Mucosa of descending colon (tissue), 3 donors: Measurements from ENCODE around the gene POC1A. TPM values are rescaled to one million over a fixed set of nuclear protein-coding genes. Genes with fewer than 3 reads are reported as not detected.
A peak's percentile ranks its signal among the peaks of the same experiment; 100 is the strongest.
"Not testable (repeated sequence)": the region's sequence is repeated elsewhere in the genome, so short reads cannot be mapped to it uniquely, and the experiment has no call there.

Experiments used
- ATAC-seq: fragments of 200-7000 bp; cut with Tn5 transposase; one replicate; pipeline ENCODE4 v1.9.1; 2020; ENCODE audit warnings: mild to moderate bottlenecking, moderate library complexity
- DNase-seq, 3 donors: peaks; one replicate each; pipeline ENCODE4 v3.0.0-alpha.2; 2020
- H3K36me3 ChIP-seq: fragments of 200-600 bp; one replicate; pipeline ENCODE4 v1.8.0; 2021; ENCODE audit warnings: low read depth, mild to moderate bottlenecking
- H3K4me1 ChIP-seq: fragments of 200-600 bp; one replicate; pipeline ENCODE4 v1.8.0; 2021; ENCODE audit warnings: low read depth, mild to moderate bottlenecking
- H3K4me3 ChIP-seq: fragments of 200-600 bp; one replicate; pipeline ENCODE4 v1.8.0; 2021; ENCODE audit warnings: mild to moderate bottlenecking
- H3K9me3 ChIP-seq: fragments of 200-600 bp; one replicate; pipeline ENCODE4 v1.8.0; 2021; ENCODE audit warnings: mild to moderate bottlenecking
- intact Hi-C, 2 donors: fragments of 100-400 bp; cut with DNase I in 1 of 2; cut with micrococcal nuclease in 1 of 2; formaldehyde crosslinking; loops; one replicate each; pipeline versions ENCODE4 v1.11.0 to v1.11.1; 2022; cut with DNase I, micrococcal nuclease
- total RNA-seq, 3 donors: library from RNA; stranded (reverse); fragmentation: NEBNext Ultra II Directional in 2 of 3; extraction: Animal tissue kit (Norgen Biotek cat#: 25700) in 2 of 3; gene quantifications; one replicate each; pipeline versions ENCODE4 v1.2.1 to v1.2.4, GENCODE V29; 2021 to 2023
- TF ChIP-seq, protein P1 (sequence below): fragments of 200-600 bp; IDR thresholded peaks from one replicate; pipeline ENCODE4 v1.8.0; 2022; ENCODE audit warnings: antibody characterized with exemption, mild to moderate bottlenecking
- donor health status: DM: no; HTN: no; CAD: no; lungs with moderate emphysema.
- donor health status: DM: no; HTN: no; CAD: no.
- donor health status: DM: no; HTN: yes; CAD: no.

The POC1A gene
- total RNA-seq, 3 donors from 2014 or later, result 2.9 to 12.1 (median 7.7) TPM

DNA sequence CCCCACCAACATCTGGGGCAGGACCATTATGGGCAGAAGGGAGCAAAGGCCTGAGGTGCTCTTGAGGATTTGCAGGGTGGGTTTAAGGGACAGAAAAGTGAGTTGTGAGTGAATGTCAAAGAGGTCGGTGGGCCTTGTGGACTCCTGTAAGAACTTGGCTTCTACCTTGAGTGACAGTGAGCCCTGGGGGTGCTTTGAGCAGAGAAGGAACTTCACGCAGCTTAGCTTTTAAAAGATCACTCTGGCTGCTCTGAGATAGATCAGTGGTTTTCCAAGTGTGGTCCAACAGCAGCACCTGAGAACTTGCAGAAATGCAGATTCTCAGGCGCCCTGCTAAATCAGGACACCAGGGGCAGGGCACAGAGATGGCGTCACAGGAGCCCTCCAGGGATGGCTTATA, 28.5 kb upstream of the POC1A start:
- intact Hi-C loops, result no loop called here
- no peaks in the 10 kb centered on the region for H3K9me3 ChIP-seq
- ATAC-seq (no peak), DNase-seq (no peak)
- H3K4me1 ChIP-seq, result no peaks in the 10 kb centered on the region
- TF ChIP-seq, protein P1, sequence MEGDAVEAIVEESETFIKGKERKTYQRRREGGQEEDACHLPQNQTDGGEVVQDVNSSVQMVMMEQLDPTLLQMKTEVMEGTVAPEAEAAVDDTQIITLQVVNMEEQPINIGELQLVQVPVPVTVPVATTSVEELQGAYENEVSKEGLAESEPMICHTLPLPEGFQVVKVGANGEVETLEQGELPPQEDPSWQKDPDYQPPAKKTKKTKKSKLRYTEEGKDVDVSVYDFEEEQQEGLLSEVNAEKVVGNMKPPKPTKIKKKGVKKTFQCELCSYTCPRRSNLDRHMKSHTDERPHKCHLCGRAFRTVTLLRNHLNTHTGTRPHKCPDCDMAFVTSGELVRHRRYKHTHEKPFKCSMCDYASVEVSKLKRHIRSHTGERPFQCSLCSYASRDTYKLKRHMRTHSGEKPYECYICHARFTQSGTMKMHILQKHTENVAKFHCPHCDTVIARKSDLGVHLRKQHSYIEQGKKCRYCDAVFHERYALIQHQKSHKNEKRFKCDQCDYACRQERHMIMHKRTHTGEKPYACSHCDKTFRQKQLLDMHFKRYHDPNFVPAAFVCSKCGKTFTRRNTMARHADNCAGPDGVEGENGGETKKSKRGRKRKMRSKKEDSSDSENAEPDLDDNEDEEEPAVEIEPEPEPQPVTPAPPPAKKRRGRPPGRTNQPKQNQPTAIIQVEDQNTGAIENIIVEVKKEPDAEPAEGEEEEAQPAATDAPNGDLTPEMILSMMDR, result no peak
- no peak overlapping the region for H3K4me3 ChIP-seq
- no peaks in the 10 kb centered on the region for H3K36me3 ChIP-seq

DNA sequence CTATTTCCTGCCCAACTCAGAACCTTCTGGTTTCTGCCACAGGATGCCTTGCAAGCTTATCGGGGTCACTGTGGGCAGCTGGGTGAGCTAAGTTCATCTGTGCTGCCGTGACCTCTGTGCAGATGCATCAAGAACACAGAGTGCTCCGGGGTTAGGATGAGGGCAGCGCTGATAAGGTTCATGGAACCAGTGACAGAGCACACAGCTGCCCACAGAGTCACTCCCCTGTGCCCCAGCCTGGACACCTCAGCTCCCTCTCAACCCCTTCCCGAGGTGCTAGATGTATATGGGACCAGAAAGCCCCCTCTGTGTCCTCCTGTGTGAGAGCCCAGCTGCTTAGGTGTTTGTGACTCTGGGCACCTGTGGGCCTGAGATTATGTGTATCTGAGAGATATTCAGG, 28.0 kb upstream of the POC1A start:
- no peaks in the 10 kb centered on the region for H3K36me3 ChIP-seq
- DNase-seq, result no peak

DNA sequence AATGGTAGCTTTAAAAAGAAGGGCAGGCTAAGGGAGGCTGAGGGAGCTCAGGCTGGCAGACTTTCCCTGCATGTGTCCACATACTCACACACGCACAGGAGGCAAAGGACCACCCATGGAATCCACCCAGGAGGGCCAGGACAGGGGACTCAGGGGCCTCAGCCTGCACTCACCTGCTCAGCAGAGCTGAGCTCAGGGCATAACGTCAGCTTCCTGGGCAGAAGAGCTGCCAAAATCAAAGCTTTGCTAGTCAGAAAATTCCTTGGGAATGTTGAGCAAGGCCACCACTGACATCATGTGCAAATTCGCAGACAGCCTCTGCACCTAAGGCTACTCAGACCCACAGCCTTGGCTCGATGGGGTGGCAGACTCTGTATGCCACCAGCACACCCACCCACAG, 27.3 kb upstream of the POC1A start:
- ATAC-seq (no peak), DNase-seq (no peak)
- intact Hi-C loops, result no loop called here
- Histone ChIP-seq H3K36me3 (no peaks in the 10 kb centered on the region), H3K9me3 (no peaks in the 10 kb centered on the region), H3K4me3 (no peak overlapping the region), H3K4me1 (no peaks in the 10 kb centered on the region)
- TF ChIP-seq, protein P1, result no peak

More for the DNA sequence above, 28.0 kb upstream of the POC1A start:
- no peaks in the 10 kb centered on the region for H3K9me3 ChIP-seq
- TF ChIP-seq, protein P1, result no peak
- no peaks in the 10 kb centered on the region for H3K4me1 ChIP-seq
- intact Hi-C loops, result no loop called here
- H3K4me3 ChIP-seq, result no peak overlapping the region
- ATAC-seq, result peak; percentile 54

DNA sequence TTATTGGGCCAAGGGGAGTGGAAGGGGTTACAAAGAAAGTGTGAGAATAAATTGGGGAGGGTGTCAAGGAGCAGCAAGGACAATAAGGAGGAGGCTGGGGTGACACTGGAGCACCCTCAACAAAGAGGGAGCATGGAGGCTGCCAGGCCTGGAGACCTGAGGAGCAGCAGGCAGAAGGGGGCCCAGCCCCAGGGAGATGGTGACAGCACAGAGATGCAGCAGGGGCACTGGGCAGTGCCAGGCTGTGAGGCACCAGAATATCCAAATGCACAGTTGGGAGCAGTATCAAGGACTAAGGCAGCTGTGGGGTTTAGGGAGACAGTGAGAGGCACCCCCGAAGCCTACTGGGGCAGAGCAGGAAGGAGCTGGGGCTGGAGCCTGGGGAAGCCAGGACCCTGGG, 24.3 kb upstream of the POC1A start:
- no peak overlapping the region for H3K4me3 ChIP-seq
- no peaks in the 10 kb centered on the region for H3K36me3 ChIP-seq
- H3K9me3 ChIP-seq, result no peaks in the 10 kb centered on the region
- DNase-seq (no peak), ATAC-seq (no peak)
- intact Hi-C loops, result no loop called here
- H3K4me1 ChIP-seq, result no peaks in the 10 kb centered on the region
- TF ChIP-seq, protein P1, result no peak

DNA sequence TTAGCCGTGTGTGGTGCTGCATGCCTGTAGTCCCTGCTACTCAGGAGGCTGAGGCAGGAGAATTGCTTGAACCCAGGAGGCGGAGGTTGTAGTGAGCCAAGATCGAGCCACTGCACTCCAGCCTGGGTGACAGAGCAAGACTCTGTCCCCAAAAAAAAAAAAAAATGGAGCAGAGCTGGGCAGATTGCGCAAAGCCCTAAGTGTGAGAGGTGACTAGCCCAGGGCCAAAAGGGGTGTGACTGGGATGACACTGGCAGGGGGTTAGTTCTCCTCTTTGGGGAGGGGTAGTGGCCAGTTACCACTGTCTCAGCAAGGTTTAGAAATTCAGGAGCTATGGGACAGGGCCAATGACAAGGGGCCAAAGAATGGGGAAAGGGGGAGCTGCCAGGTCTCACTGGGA, 23.9 kb upstream of the POC1A start:
- H3K9me3 ChIP-seq, intact Hi-C loops, ATAC-seq: not testable (repeated sequence)

DNA sequence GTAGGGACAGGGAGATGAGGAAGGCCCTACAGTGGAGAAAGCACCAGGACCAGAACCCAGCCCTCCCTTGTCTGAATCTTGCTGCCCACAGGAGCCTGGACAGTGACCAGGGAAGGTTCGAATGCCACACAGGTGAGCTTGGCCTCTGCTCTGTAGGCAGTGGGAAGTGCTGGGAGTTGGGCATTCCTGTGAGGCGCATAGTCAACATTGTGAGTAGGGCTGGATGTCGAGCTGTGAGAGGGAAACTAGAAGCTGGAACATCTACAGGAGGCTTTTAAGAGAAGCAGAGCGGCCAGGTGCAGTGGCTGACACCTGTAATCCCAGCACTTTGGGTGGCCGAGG, 23.4 kb upstream of the POC1A start:
- ATAC-seq (no peak), DNase-seq (no peak)
- no peaks in the 10 kb centered on the region for H3K36me3 ChIP-seq
- no peaks in the 10 kb centered on the region for H3K4me1 ChIP-seq
- H3K9me3 ChIP-seq, result no peaks in the 10 kb centered on the region
- intact Hi-C loops, result no loop called here
- TF ChIP-seq, protein P1, result no peak
- H3K4me3 ChIP-seq, result no peak overlapping the region

More for the DNA sequence above, 23.9 kb upstream of the POC1A start:
- H3K36me3 ChIP-seq, H3K4me1 ChIP-seq, DNase-seq, H3K4me3 ChIP-seq: not testable (repeated sequence)
